Activated CD4-positive, alpha-beta T cell treated with anti-CD3 and anti-CD28 coated beads, Interleukin-2, amount 50 U/mL, for 24 hours (primary cell): Measurements from ENCODE around the gene ZNF563.
A peak's percentile ranks its signal among the peaks of the same experiment; 100 is the strongest.
"Not testable (repeated sequence)": the region's sequence is repeated elsewhere in the genome, so short reads cannot be mapped to it uniquely, and the experiment has no call there.

Experiments
- DNase-seq, 2 donors: peaks; one replicate each; pipeline ENCODE4 v3.0.0-alpha.2; 2020; ENCODE audit warnings: low read depth in 1 of 2, low spot score in 1 of 2

Gene ZNF563

DNA sequence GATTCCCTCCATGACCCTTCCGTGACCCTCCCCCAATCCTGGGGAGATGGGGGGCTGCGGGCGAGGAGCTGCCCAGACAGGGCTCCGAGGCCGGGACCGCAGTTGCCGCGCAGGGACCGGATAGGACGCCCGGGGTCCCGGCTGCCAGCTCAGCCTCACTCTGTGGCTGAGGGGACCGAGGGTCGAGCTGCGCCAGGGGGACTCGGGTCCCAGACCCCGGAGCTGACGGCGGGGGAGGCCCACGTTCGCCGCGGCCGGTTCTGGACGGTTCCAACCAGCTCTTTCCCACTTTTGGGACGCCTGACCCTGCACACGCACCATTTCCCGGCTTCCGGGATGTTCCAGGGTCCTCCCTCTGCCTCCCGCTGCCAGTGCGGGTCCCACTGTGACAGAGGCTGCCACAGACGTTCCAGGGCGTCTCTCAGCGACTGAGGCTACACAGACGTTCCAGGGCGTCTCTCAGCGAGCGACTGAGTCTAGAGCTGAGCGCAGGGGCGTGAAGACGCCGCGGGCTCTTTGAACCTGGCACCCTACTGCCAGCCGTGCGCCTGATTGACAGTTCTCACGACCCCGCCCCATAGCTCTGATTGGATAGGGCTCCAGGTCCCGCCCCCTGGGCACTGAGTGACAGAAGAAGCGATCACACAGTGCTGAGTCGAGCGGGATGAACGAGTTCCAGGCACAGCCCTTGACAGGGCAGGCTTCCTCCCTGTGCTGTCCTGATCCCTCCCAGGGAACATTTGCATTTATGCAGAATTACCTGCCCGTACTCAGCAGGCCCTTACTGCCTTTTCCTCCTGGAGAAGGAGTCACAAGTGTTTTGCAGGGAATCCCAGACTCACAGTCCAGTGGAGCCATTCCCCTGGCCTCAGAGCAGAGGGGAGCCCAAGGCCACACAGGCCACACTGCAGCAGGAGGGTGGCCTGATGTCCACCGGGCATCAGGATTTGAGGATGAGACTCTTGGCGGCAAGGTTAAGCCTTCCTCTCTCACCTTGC lies at the start of gene ZNF563:
TSS of gene ZNF563 (minus strand) at position 472 of the 998 bp plus-strand sequence. CDS start at position 321, 151 bp downstream.
- peak; percentile 95 to 98 for DNase-seq

DNA sequence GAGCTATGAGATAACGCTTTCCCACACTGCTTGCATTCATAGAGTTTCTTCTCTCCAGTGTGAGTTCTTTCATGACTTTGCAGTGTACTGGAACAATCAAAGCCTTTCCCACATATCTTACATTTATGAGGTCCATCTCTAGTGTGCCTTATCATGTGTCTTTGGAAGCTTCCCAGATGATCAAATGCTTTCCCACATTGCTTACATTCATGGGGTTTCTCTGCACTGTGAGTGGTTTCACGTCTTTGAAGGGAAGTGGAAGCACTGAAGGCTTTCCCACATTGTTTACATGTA lies 47.0 kb upstream of the ZNF563 start:
- DNase-seq: no peak

DNA sequence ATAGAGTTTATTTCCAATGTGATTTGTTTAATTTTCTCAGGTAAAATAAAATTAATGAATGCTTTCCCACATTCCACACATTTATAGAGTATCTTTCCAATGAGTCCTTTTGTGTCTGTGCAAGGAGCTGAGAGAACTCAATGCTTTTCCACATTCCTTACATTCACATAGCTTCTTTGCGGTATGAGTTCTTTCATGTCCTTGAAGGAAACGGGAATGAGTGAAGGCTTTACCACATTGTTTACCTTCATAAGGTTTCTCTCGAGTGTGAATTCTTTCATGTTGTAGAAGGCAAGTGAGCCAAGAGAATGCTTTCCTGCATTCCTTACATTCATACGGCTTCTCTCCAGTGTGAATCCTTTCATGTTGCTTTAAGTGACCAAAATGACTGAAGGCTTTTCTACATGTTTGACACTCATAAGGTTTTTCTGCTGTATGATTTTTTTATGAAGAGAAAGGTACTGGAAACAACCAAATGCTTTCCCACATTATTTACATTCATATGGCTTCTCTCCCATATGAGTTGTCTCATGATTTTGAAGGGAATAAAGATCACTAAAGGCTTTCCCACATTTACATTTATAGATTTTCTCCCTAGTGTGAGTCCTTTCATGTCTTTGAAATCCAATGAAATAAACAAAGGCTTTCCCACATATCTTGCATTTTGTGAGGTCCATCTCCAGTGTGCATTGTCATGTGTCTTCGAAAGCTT lies 46.5 kb upstream of the ZNF563 start:
- DNase-seq: no peak

DNA sequence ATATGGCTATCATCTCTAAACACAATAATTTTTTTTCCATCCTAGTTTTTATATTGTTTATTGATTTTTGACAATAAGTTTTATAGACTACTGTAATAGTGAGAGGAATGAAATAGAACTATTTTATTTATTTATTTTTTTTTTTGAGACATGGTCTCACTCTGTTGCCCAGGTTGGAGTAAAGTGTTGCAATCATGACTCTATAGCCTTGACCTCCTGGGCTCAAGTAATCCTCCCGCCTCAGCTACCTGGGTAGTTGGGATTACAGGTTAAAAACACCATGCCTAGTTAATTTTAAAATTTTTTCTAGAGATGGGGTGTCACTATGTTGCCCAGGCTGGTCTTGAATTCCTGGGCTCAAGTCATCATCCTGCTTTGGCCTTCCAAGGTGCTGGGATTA lies 40.6 kb upstream of the ZNF563 start:
- DNase-seq: no peak

DNA sequence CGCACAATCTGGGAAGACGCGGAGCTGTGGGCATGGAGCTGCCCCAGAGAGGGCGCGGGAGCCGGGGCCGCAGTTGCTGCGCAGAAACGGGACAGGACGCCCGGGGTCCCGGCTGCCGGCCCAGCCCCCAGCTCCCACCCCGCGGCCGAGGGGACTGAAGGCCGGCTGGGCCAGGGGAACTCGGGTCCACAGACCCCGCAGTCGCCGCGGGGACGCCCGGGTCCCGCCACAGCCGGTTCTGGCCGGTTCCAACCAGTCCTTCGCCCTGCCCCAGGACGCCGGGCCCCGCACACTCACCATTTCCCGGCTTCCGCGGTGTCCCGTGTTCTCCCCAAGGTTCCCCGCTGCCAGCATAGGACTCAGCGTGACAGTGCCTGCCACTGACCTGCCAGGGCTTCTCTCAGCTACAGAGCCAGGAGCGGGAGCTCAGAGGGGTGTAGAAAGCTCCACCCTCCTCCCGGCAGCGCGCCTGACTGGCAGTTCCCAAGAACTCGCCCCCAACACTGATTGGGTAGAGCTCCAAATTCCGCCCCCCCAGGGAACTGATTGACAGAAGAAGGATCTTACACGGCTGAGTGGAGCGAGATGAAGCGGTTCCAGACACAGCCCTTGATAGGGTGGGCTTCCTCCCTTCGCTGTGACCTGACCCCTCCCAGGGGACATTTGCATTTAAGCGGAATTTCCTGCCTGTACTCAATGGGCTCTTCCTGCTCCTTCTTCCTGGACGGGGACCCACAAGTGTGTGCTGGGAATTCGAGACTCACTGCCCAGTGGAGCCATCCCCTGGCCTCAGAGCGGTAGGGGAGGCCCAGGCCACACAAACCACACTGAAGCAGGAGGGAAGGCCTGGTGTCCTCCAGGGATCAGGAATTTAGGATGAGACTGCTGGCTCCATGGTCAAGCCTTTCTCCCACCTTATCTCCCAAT lies 32.1 kb upstream of the ZNF563 start, which contains the start of gene ZNF442:
TSS of gene ZNF442 (minus strand) at position 448 of the 927 bp plus-strand sequence. CDS start 2,052 bp downstream, outside the sequence.
- DNase-seq: peak; percentile 60 to 90

DNA sequence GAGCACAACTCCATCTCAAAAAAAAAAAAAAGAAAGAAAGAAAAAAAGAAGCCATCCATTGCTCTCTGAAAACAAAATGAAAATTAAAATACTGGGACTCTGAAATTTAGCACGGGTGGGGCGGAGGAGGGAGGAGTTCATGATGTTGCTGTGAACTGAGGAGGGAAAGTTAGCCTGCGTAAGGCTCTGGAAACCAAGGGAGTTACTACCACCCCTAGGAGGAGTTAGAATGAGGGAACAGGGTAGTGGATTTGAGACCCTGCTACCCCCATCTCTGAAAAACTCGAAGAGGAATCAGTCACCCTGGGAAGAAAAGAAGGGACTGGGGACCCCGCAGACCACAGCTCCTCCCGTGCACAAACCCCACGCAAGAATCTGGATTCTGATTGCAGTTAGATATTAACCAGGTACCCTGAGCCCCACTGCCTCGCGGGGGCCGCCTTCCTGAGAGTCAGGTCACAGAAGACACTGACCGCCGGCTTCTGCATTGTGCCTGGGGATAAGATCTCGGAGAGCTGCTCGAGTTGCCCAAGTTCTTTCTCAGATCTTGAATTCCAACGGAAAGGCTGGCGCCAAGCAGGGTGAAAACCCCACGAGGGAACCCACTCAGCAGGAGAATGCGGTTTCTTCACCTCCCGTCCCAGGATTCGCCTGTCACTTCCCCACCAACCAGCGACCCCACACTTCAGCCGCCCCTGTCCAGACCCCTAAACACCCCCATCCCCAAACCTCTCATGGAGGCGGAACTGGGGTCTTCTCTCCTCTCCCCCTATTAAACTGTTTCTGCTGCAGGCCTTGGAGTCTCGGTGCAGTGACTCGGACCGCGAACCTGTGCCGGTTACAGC lies 31.2 kb upstream of the ZNF563 start:
- no peak for DNase-seq

DNA sequence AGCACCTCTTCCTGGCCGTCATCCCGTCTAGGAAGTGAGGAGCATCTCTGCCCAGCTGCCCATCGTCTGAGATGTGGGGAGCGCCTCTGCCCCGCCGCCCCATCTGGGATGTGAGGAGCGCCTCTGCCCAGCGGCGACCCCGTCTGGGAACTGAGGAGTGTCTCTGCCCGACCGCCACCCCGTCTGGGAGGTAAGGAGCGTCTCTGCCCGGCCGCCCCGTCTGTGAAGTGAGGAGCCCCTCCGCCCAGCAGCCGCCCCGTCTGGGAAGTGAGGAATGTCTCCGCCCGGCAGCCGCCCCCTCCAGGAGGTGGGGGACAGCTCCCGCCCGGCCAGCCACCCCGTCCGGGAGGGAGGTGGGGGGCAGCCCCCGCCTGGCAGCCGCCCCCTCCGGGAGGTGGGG lies 28.8 kb upstream of the ZNF563 start:
- not testable (repeated sequence) for DNase-seq

DNA sequence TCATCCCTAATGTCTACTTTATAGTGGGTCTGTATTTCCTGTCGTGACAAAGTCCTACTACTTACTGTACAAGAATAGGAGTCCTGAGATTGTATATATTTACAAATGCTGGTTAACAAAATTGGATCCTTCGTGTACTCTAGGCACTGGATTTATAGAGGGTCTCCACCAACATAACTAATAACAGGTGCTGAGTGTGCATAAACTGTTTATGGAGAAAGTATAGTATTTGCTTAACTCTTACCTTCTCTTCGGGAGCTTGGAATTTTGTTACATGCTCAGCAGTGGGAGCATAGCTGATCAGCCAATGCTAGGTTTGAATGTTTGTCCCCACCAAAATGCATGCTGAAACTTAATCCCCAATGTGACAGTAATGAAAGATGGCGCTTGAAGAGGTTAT lies 19.9 kb upstream of the ZNF563 start:
- DNase-seq: no peak

DNA sequence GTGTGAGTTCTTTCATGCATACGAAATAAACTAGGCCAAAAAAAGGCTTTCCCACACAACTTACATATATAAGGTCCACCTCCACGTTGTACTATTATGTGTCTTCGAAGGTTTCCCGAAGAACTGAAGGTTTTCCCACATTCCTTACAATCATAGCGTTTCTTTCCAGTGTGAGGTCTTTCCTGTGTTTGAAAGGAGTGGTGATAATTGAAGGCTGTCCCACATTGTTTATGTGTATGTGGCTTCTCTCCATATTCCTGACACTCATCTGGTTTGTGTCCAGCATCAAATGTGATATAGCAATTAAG lies 17.4 kb upstream of the ZNF563 start:
- DNase-seq: no peak

DNA sequence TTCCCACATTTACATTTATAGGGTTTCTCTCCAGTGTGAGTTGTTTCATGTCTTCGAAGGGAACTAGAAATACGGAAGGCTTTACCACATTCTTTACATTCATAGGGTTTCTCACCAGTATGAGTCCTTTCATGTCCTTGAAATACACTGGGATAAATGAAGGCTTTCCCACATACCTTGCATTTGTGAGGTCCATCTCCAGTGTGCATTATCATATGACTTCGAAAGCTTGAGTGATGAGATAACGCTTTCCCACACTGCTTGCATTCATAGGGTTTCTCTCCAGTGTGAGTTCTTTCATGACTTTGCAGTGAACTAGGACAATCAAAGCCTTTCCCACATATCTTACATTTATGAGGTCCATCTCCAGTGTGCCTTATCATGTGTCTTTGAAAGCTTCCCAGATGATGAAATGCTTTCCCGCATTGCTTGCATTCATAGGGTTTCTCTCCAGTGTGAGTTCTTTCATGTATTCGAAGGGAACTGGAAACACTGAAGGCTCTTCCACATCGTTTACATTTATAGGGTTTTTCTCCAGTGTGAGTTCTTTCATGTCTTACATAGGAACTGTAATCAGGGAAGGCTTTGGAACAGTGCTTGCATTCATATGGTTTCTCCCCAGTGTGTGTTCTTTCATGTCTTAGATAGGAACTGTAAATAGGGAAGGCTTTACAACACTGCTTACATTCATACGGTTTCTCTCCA lies 16.9 kb upstream of the ZNF563 start:
- no peak for DNase-seq

DNA sequence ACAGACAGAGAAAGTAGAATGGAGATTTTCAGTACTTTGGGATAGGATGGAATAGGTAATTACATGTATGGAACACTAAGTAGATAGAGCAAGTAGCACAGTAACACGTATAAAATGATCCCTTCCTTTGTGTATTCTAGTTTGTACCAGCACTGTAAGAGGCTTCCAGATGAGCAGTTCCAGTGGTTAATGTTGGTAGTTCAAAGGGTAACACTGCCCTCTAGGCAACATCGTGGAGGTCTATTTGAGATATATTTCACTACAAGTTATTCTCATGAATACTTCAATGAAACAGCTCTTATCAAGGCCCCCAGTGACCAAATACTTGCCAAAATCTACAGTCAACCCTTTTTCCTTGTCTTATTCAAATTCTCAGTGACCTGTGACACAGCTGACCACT lies 13.5 kb upstream of the ZNF563 start:
- no peak for DNase-seq

DNA sequence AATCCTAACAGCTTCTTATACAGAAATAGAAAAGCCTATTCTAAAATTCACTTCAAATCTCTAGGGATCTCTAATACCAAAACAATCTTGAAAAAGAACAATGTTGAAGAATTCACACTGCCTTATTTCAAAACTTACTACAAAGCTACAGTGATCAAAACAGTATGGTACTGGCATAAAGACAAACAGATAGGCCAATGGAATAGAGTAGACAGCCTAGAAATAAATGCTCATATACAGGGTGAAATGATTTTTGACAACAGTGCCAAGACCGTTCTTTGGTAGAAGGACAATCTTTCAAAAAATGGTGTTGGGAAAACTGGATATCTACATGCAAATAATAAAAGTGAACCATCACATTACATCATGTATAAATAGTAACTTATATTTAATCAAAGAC lies 11.8 kb upstream of the ZNF563 start:
- no peak for DNase-seq

DNA sequence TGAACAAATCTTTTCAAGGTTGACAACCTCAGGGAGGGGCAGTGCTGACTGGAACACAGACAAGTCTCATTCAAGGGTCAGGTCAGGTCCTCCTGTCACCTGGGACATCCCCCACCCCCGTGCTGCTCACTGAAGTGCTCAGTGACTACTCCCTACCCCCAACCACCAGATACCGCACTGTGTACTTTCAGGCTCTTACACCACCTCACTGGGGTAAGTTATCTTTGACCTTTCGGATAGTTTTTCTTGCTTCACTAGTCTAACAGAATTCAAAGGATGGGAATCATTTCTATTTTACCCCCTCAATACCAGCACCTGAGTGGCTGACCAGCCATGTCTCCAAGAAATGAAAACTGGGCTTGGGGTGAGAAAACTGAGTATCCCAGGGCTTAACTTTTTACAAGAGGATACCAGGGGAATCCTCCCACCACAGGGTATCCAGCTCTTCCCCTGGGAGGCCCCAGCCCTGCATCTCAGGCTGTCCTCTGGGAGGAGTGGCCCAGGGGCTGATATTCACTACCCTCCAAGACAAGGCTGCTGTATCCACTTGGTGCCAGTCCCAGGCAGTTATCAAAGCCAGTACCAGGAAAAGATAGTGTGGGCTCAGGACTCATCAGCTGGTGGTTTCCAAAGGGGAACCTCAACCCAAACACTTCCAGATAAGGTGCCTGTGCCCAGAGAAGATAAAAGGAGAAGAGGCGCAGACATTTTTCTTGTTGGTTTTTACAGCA lies 2.1 kb downstream of the ZNF563 start:
- peak; percentile 24 to 60 for DNase-seq

DNA sequence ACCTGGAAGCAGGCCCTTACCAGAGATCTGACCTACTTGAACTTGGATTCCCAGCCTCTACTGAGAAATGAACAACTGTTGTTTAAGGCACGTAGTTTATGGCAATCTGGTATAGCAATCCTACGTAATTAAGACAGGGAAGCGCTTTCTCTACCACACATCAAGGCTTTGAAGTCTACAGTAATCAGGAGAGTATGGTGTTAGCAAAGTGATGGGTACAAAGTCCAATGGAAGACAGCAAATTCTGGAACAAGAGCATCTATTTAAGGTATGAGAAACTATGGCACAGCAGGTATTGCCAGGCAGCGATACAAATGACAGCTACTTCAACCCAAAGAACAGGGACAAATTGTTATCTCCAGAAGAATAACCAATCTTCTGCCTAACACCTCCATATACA lies 3.1 kb downstream of the ZNF563 start:
- no peak for DNase-seq

DNA sequence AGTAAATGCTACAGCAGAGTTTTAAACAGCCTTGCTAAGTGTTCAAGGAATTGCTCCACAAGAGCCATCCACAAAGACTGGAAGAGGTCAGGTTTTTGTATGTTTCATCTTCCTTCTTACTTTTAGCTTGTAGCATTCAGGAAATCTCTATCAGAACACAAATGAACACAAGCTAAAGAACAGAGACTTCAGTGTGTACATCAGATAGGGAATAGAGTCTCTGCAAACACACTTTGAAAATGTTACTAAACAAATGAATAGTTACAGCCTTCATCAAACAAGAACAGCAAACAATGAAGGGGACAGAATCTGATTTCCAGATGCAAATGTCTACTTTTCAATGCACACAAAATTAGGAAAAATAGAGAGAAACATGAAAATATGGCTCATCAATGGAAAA lies 7.7 kb downstream of the ZNF563 start:
- DNase-seq: no peak

DNA sequence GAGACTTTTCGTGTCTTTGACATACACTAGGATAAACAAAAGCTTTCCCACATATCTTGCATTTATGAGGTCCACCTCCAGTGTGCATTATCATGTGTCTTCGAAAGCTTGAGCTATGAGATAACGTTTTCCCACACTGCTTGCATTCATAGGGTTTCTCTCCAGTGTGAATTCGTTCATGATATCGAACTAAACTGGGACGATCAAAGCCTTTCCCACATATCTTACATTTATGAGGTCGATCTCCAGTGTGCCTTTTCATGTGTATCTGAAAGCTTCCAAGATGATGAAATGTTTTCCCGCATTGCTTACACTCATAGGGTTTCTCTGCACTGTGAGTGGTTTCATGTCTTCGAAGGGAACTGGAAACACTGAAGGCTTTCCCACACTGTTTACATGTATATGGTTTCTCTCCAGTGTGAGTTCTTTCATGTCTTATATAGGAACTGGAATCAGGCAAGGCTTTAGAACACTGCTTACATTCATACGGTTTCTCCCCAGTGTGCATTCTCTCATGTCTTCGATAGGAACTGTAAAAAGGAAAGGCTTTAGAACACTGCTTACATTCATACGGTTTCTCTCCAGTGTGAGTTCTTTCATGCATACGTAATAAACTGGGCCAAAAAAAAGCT lies 14.5 kb downstream of the ZNF563 start:
- DNase-seq: no peak

DNA sequence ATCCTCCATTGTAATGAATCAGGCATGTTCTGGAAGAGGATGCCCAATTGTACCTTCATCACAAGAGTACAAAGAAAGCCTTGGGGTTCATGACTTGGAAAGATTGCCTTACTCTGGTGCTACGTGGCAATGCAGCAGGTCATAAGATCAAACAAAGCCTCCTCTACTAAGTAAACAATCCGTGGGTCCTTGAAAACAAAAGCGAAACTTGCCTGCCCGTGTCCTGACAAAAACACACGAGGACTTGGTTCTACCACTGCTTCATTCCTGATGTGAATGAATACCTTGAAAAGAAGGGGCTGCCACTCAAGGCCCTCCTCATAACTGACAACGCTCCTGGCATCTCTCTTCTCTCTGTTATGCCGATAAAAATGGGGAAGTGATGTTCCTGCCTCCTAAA lies 18.9 kb downstream of the ZNF563 start:
- DNase-seq: no peak

DNA sequence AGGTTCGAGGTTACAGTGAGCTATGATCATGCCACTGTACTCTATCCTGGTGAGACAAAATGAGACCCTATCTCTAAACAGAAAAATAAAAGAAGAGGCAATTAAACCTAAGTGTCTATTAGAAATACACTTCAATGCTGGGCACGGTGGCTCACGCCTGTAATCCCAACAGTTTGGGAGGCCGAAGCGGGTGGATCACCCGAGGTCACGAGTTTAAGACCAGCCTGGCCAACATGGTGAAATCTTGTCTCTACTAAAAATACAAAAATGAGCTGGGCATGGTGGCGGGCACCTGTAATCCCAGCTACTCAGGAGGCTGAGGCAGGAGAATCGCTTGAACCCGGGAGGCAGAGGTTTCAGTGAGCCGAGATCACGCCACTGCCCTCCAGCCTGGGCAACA lies 24.5 kb downstream of the ZNF563 start:
- not testable (repeated sequence) for DNase-seq

DNA sequence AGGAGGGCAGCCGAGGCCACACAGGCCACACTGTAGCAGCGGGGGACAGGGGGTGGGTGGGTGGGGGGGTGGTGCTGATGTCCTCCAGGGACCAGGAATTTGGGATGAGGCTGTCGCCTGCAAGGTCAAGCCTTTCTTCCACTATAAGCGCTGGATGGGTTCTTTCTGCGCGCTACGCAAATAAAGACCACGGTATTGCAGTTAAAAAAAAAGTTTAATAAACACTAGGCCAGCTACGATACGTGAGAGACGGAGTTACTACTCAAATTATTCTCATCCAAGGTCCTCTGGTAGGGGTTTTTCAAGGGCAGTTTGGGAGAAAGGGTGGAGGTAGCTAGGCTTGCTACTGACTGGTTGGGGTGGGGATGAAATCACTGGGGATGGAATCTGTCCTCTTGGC lies 38.2 kb downstream of the ZNF563 start:
- no peak for DNase-seq
